ENCODE results near the gene ABL1. TPM values are rescaled to one million over a fixed set of nuclear protein-coding genes. Genes with fewer than 3 reads are reported as not detected.

ABL1 gene
- total RNA-seq, 2 donors from 2014 or later, result 34.9 to 35.8 TPM

GRCh38 chr9:130897105-130897751 is 62.2 kb downstream of the ABL1 start:
- Mint-ChIP-seq H3K27ac (no peak overlapping the region), H3K36me3 (ENCODE audit: low read depth) (no peaks in the 10 kb centered on the region), H3K4me3 (no peak overlapping the region), H3K4me1 (no peaks in the 10 kb centered on the region), H3K27me3 (peaks cover 9% of the 10 kb centered on the region)
- ATAC-seq, result no peak
- H3K9me3 ChIP-seq (ENCODE audit: control insufficient read depth, low read length, poor library complexity, severe bottlenecking), result no peaks in the 10 kb centered on the region
- no peak for DNase-seq

GRCh38 chr9:130897848-130898551 is 62.9 kb downstream of the ABL1 start:
- no peak overlapping the region for H3K27ac Mint-ChIP-seq
- DNase-seq (no peak), ATAC-seq (no peak)
- H3K4me1 Mint-ChIP-seq, result no peaks in the 10 kb centered on the region
- H3K36me3 Mint-ChIP-seq (ENCODE audit: low read depth), result no peaks in the 10 kb centered on the region
- no peaks in the 10 kb centered on the region for H3K9me3 ChIP-seq (ENCODE audit: control insufficient read depth, low read length, poor library complexity, severe bottlenecking)
- no peak overlapping the region for H3K4me3 Mint-ChIP-seq
- H3K27me3 Mint-ChIP-seq, result peaks cover 9% of the 10 kb centered on the region

- Mint-ChIP-seq H3K27ac (no peak overlapping the region), H3K4me3 (no peak overlapping the region), H3K36me3 (ENCODE audit: low read depth) (no peaks in the 10 kb centered on the region), H3K4me1 (no peaks in the 10 kb centered on the region), H3K27me3 (peaks cover 11% of the 10 kb centered on the region)
- no peaks in the 10 kb centered on the region for H3K9me3 ChIP-seq (ENCODE audit: control insufficient read depth, low read length, poor library complexity, severe bottlenecking)
- DNase-seq, result no peak
- no peak for ATAC-seq
Measured at GRCh38 chr9:130898552-130898852, 63.4 kb downstream of the ABL1 start.

- no peak for ATAC-seq
- no peaks in the 10 kb centered on the region for H3K9me3 ChIP-seq (ENCODE audit: control insufficient read depth, low read length, poor library complexity, severe bottlenecking)
- no peak overlapping the region for H3K27ac Mint-ChIP-seq
- H3K27me3 Mint-ChIP-seq, result peaks cover 14% of the 10 kb centered on the region
- no peak overlapping the region for H3K4me3 Mint-ChIP-seq
- no peak for DNase-seq
- H3K4me1 Mint-ChIP-seq, result no peaks in the 10 kb centered on the region
- no peaks in the 10 kb centered on the region for H3K36me3 Mint-ChIP-seq (ENCODE audit: low read depth)
Measured at GRCh38 chr9:130899051-130899748, 64.1 kb downstream of the ABL1 start.

- H3K9me3 ChIP-seq (ENCODE audit: control insufficient read depth, low read length, poor library complexity, severe bottlenecking), result no peaks in the 10 kb centered on the region
- DNase-seq, result no peak
- Mint-ChIP-seq H3K27me3 (peaks cover 19% of the 10 kb centered on the region), H3K4me3 (no peak overlapping the region), H3K27ac (no peak overlapping the region), H3K36me3 (ENCODE audit: low read depth) (no peaks in the 10 kb centered on the region), H3K4me1 (no peaks in the 10 kb centered on the region)
- no peak for ATAC-seq
Measured at GRCh38 chr9:130900701-130901497, 65.8 kb downstream of the ABL1 start.

GRCh38 chr9:130901498-130902203 is 66.6 kb downstream of the ABL1 start:
- Mint-ChIP-seq H3K27ac (no peak overlapping the region), H3K4me3 (no peak overlapping the region), H3K36me3 (ENCODE audit: low read depth) (no peaks in the 10 kb centered on the region), H3K4me1 (no peaks in the 10 kb centered on the region), H3K27me3 (peaks cover 19% of the 10 kb centered on the region)
- DNase-seq, result no peak
- H3K9me3 ChIP-seq (ENCODE audit: control insufficient read depth, low read length, poor library complexity, severe bottlenecking), result no peaks in the 10 kb centered on the region
- ATAC-seq, result no peak

GRCh38 chr9:130902204-130903185 is 67.4 kb downstream of the ABL1 start:
- Mint-ChIP-seq H3K27ac (no peak overlapping the region), H3K4me3 (no peak overlapping the region), H3K27me3 (peaks cover 19% of the 10 kb centered on the region), H3K36me3 (ENCODE audit: low read depth) (no peaks in the 10 kb centered on the region), H3K4me1 (no peaks in the 10 kb centered on the region)
- ATAC-seq, result no peak
- no peak for DNase-seq
- H3K9me3 ChIP-seq (ENCODE audit: control insufficient read depth, low read length, poor library complexity, severe bottlenecking), result no peaks in the 10 kb centered on the region

GRCh38 chr9:130903194-130904069 is 68.4 kb downstream of the ABL1 start:
- ATAC-seq (no peak), DNase-seq (no peak)
- Mint-ChIP-seq H3K4me3 (no peak overlapping the region), H3K27ac (no peak overlapping the region), H3K27me3 (peaks cover 19% of the 10 kb centered on the region), H3K4me1 (no peaks in the 10 kb centered on the region), H3K36me3 (ENCODE audit: low read depth) (no peaks in the 10 kb centered on the region)
- no peaks in the 10 kb centered on the region for H3K9me3 ChIP-seq (ENCODE audit: control insufficient read depth, low read length, poor library complexity, severe bottlenecking)

- peaks cover 19% of the 10 kb centered on the region for H3K27me3 Mint-ChIP-seq
- H3K36me3 Mint-ChIP-seq (ENCODE audit: low read depth), result no peaks in the 10 kb centered on the region
- ATAC-seq (no peak), DNase-seq (no peak)
- no peaks in the 10 kb centered on the region for H3K9me3 ChIP-seq (ENCODE audit: control insufficient read depth, low read length, poor library complexity, severe bottlenecking)
- no peaks in the 10 kb centered on the region for H3K4me1 Mint-ChIP-seq
- no peak overlapping the region for H3K4me3 Mint-ChIP-seq
- no peak overlapping the region for H3K27ac Mint-ChIP-seq
Measured at GRCh38 chr9:130904070-130905044, 69.3 kb downstream of the ABL1 start.

GRCh38 chr9:130905125-130905901 is 70.3 kb downstream of the ABL1 start:
- ATAC-seq (no peak), DNase-seq (no peak)
- H3K4me3 Mint-ChIP-seq, result no peak overlapping the region
- H3K36me3 Mint-ChIP-seq (ENCODE audit: low read depth), result no peaks in the 10 kb centered on the region
- peaks cover 10% of the 10 kb centered on the region for H3K27me3 Mint-ChIP-seq
- H3K9me3 ChIP-seq (ENCODE audit: control insufficient read depth, low read length, poor library complexity, severe bottlenecking), result no peaks in the 10 kb centered on the region
- no peak overlapping the region for H3K27ac Mint-ChIP-seq
- no peaks in the 10 kb centered on the region for H3K4me1 Mint-ChIP-seq
